ENCODE measurements around the gene CCDC112.

CCDC112 gene

DNA sequence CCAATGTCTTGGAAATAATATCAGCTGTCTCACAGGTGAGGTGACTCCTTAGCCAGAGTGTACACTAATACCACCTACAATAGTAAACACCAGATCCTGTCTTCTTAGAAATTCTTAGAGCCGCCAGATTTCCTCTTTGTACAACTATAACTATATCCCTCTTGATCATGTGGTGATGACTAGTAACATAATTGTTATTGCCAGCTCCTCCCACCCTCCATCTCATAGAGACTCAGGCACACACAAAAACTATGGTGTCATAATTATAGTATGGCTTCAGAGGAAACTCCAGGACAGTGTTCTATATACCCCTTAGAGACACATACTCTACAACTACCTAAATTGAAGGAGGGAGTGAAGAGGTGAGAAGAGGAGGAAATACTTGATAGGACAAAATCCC, 66.8 kb downstream of the CCDC112 start:
- H3K9ac ChIP-seq (ENCODE audit: low read length): no peak overlapping the region
- no peak for TF ChIP-seq EZH2phosphoT487 (conservative IDR thresholded peaks at IDR 0.05; ENCODE audit: low read length)
- TF ChIP-seq, protein P1, sequence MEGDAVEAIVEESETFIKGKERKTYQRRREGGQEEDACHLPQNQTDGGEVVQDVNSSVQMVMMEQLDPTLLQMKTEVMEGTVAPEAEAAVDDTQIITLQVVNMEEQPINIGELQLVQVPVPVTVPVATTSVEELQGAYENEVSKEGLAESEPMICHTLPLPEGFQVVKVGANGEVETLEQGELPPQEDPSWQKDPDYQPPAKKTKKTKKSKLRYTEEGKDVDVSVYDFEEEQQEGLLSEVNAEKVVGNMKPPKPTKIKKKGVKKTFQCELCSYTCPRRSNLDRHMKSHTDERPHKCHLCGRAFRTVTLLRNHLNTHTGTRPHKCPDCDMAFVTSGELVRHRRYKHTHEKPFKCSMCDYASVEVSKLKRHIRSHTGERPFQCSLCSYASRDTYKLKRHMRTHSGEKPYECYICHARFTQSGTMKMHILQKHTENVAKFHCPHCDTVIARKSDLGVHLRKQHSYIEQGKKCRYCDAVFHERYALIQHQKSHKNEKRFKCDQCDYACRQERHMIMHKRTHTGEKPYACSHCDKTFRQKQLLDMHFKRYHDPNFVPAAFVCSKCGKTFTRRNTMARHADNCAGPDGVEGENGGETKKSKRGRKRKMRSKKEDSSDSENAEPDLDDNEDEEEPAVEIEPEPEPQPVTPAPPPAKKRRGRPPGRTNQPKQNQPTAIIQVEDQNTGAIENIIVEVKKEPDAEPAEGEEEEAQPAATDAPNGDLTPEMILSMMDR (IDR thresholded peaks at IDR 0.05; ENCODE audit: insufficient read depth, low read length, poor library complexity, severe bottlenecking): no peak
- no peaks in the 10 kb centered on the region for H3K79me2 ChIP-seq (ENCODE audit: insufficient read depth, low read length)
- H3K4me2 ChIP-seq (ENCODE audit: low read depth, low read length, poor library complexity, severe bottlenecking): no peak overlapping the region
- H2AFZ ChIP-seq (ENCODE audit: low read depth, low read length, severe bottlenecking): no peak overlapping the region
- no peaks in the 10 kb centered on the region for H3K9me2 ChIP-seq (replicated peaks; ENCODE audit: insufficient read depth, low read length)
- no peaks in the 10 kb centered on the region for H4K20me1 ChIP-seq (ENCODE audit: low read depth, low read length)
- H3K27ac ChIP-seq (ENCODE audit: low read depth, low read length): no peak overlapping the region
- peaks cover 3% of the 10 kb centered on the region for H3K36me3 ChIP-seq (ENCODE audit: low read length)
- no peaks in the 10 kb centered on the region for H3F3A ChIP-seq (ENCODE audit: insufficient read depth)
- H3K4me3 ChIP-seq (ENCODE audit: insufficient read depth, low read length, poor library complexity, severe bottlenecking): no peak overlapping the region
- H3K27me3 ChIP-seq (ENCODE audit: low read length): no peaks in the 10 kb centered on the region
- H3K9me3 ChIP-seq (ENCODE audit: insufficient read depth, low read length): no peaks in the 10 kb centered on the region

DNA sequence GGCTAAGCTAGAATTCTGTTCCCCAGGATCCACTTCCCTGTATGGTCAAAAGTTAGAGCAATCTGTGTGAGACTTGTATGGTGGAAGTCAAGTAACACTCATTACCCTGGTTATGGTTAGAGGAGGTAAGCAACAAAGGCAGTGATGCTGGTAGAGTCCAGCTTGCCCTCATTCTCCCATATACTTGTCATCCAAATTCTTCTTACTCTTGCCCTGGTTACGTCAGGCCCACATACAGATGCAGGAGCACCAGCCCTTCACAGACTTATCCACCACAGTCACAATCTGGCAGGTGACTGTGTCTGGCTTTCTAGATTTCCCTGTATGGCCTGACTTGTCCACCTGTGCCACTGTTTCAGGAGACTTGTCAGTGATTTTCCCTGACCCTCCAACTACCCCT, 69.2 kb downstream of the CCDC112 start:
- Histone ChIP-seq H3F3A (ENCODE audit: insufficient read depth) (no peaks in the 10 kb centered on the region), H3K9me3 (ENCODE audit: insufficient read depth, low read length) (no peaks in the 10 kb centered on the region), H3K4me2 (ENCODE audit: low read depth, low read length, poor library complexity, severe bottlenecking) (no peak overlapping the region), H3K36me3 (ENCODE audit: low read length) (no peaks in the 10 kb centered on the region; the same call in 1 of the 2 replicates), H3K9me2 (replicated peaks; ENCODE audit: insufficient read depth, low read length) (no peaks in the 10 kb centered on the region), H3K79me2 (ENCODE audit: insufficient read depth, low read length) (no peaks in the 10 kb centered on the region), H3K4me3 (ENCODE audit: insufficient read depth, low read length, poor library complexity, severe bottlenecking) (no peak overlapping the region), H3K27ac (ENCODE audit: low read depth, low read length) (no peak overlapping the region), H3K27me3 (ENCODE audit: low read length) (no peaks in the 10 kb centered on the region), H4K20me1 (ENCODE audit: low read depth, low read length) (no peaks in the 10 kb centered on the region), H3K9ac (ENCODE audit: low read length) (no peak overlapping the region), H2AFZ (ENCODE audit: low read depth, low read length, severe bottlenecking) (no peak overlapping the region)
- TF ChIP-seq, protein P1 (IDR thresholded peaks at IDR 0.05; ENCODE audit: insufficient read depth, low read length, poor library complexity, severe bottlenecking): no peak
- no peak for TF ChIP-seq EZH2phosphoT487 (conservative IDR thresholded peaks at IDR 0.05; ENCODE audit: low read length)
